MM.1S (cell line): ENCODE results near the gene LMX1B.
"Not testable (repeated sequence)": the region's sequence is repeated elsewhere in the genome, so short reads cannot be mapped to it uniquely, and the experiment has no call there.

Experiments used
- DNase-seq: peaks from one replicate; pipeline ENCODE4 v3.0.0-alpha.2; 2015
- H2AFZ ChIP-seq: fragments of 300-600 bp; sonication (generic); 2 replicates; pipeline ENCODE4 v1.6.0; 2016; ENCODE audit warnings: antibody characterized with exemption, low read length
- H3F3A ChIP-seq: fragments of 300-600 bp; sonication (generic); 2 replicates; pipeline ENCODE4 v1.6.1; 2016; ENCODE audit warnings: mild to moderate bottlenecking, antibody characterized with exemption, low read length, moderate library complexity, mixed read lengths; ENCODE audit not compliant: insufficient read depth
- H3K27ac ChIP-seq: fragments of 300-600 bp; sonication (generic); 2 replicates; pipeline ENCODE4 v1.5.1; 2016; ENCODE audit warnings: mild to moderate bottlenecking, low read length
- H3K27me3 ChIP-seq: fragments of 300-600 bp; sonication (generic); replicated peaks from 2 replicates; pipeline ENCODE4 v1.6.0; 2016; ENCODE audit warnings: low read length; ENCODE audit not compliant: insufficient read depth
- H3K36me3 ChIP-seq: fragments of 300-600 bp; sonication (generic); replicated peaks from 2 replicates; pipeline ENCODE4 v1.6.1; 2016; ENCODE audit warnings: mild to moderate bottlenecking, low read length, mixed read lengths; ENCODE audit not compliant: insufficient read depth
- H3K4me1 ChIP-seq: fragments of 300-600 bp; sonication (generic); 2 replicates; pipeline ENCODE4 v1.6.1; 2016; ENCODE audit warnings: low read length, mixed read lengths
- H3K4me2 ChIP-seq: fragments of 300-600 bp; sonication (generic); 2 replicates; pipeline ENCODE4 v1.6.0; 2016; ENCODE audit warnings: low read depth, low read length
- H3K4me3 ChIP-seq: fragments of 300-600 bp; sonication (generic); 2 replicates; pipeline ENCODE4 v1.5.1; 2016; ENCODE audit warnings: low read length, mixed read lengths
- H3K79me2 ChIP-seq: fragments of 300-600 bp; sonication (generic); 2 replicates; pipeline ENCODE4 v1.6.1; 2016; ENCODE audit warnings: mixed run types, low read length, mixed read lengths
- H3K9ac ChIP-seq: fragments of 300-600 bp; sonication (generic); 2 replicates; pipeline ENCODE4 v1.6.1; 2016; ENCODE audit warnings: low read length, mixed read lengths
- H3K9me2 ChIP-seq: fragments of 300-600 bp; sonication (generic); replicated peaks from 2 replicates; pipeline ENCODE4 v1.6.1; 2016; ENCODE audit warnings: mild to moderate bottlenecking, low read length, mixed read lengths; ENCODE audit not compliant: insufficient read depth
- H3K9me3 ChIP-seq: fragments of 300-600 bp; sonication (generic); replicated peaks from 2 replicates; pipeline ENCODE4 v1.6.1; 2016; ENCODE audit warnings: mild to moderate bottlenecking, low read length, mixed read lengths; ENCODE audit not compliant: insufficient read depth
- H4K20me1 ChIP-seq: fragments of 300-600 bp; sonication (generic); 2 replicates; pipeline ENCODE4 v1.6.1; 2016; ENCODE audit warnings: mild to moderate bottlenecking, low read length, moderate library complexity, mixed read lengths; ENCODE audit not compliant: insufficient read depth
- CTCF ChIP-seq: fragments of 300-600 bp; sonication (generic); IDR thresholded peaks from 2 replicates; pipeline ENCODE4 v1.5.1; 2016; ENCODE audit warnings: antibody characterized with exemption, low read length, mixed read lengths
- EZH2 ChIP-seq: fragments of 300-600 bp; sonication (generic); optimal IDR thresholded peaks from 2 replicates; pipeline ENCODE3; 2017; ENCODE audit warnings: low read depth, mild to moderate bottlenecking, antibody characterized with exemption, low read length, mixed read lengths
- EZH2phosphoT487 ChIP-seq: fragments of 300-600 bp; sonication (generic); IDR thresholded peaks from 2 replicates; pipeline ENCODE4 v1.6.1; 2018; ENCODE audit warnings: antibody characterized with exemption, low read length

LMX1B gene

DNA sequence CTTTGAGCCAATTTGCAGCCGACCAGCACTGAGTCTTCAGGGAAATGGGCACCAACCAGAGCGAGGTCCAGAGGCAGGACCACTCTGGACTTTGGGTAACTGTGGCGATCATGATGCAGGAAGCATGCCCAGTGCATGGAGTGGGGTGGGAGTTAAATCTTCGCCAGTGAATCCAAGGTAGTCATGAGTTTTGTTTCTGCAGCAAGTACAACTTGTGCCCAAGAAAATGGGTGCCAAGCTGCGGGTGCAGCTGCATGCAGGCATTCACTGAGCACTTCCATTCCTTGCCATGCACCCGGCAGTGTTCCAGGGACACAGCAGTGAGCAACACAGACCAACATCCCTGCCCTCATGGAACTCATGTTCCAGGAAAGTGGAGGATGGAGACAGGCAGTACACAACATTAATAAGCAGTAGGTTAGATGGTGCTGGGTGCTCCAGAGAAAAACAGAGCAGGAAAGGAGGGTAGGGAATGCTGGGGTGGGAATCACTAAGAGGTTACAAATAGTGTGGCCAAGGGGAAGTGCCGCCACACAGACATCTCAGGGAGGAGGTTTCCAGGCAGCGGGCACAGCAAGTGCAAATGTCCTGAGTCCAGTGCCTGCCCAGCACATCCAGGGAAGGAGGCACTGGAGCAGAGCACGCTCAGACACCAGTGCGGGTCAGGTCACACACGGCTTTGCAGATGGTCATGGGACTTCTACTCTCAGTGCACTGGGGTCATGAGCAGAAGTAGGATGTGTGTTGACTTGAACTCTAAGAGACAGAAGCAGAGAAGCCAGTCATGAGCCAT, 48.2 kb upstream of the LMX1B start:
- TF ChIP-seq CTCF = no peak
- TF ChIP-seq EZH2phosphoT487 = no peak
- no peak for TF ChIP-seq EZH2
- no peak overlapping the region for H3K9ac ChIP-seq
- H3K79me2 ChIP-seq = no peaks in the 10 kb centered on the region
- no peaks in the 10 kb centered on the region for H3F3A ChIP-seq
- DNase-seq = no peak
- no peaks in the 10 kb centered on the region for H3K36me3 ChIP-seq
- H4K20me1 ChIP-seq = no peaks in the 10 kb centered on the region
- peaks cover 63% of the 10 kb centered on the region for H3K27me3 ChIP-seq
- H3K9me3 ChIP-seq = no peaks in the 10 kb centered on the region
- H3K4me3 ChIP-seq = no peak overlapping the region
- H3K4me1 ChIP-seq = peaks cover 8% of the 10 kb centered on the region; the same call in 1 of the 2 replicates
- no peak overlapping the region for H2AFZ ChIP-seq
- no peak overlapping the region for H3K4me2 ChIP-seq
- no peak overlapping the region for H3K27ac ChIP-seq
- H3K9me2 ChIP-seq = no peaks in the 10 kb centered on the region

DNA sequence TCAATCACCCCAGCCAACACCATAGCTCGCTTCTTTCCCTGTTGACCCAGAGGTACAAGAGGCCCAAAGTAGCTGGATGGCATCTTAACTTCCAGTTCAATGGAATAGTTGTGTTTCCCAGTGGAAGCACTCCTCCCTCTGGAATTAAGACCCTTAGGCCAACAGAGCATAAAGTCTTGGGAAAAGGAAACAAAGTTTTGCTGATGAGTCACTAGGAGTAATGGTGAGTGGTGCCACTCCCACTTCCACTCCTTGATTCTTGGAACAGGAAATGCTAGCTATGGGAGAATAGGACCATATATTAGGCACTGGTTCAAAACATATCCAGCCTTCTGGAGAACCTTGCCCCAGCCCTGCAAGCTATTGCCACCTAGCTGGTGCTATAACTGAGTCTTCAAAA, 44.7 kb upstream of the LMX1B start:
- peaks cover 28% of the 10 kb centered on the region for H3K27me3 ChIP-seq
- no peak overlapping the region for H3K27ac ChIP-seq
- no peaks in the 10 kb centered on the region for H3K79me2 ChIP-seq
- DNase-seq = no peak
- no peak overlapping the region for H3K9ac ChIP-seq
- no peaks in the 10 kb centered on the region for H4K20me1 ChIP-seq
- no peaks in the 10 kb centered on the region for H3K9me2 ChIP-seq
- no peak overlapping the region for H3K4me3 ChIP-seq
- TF ChIP-seq CTCF (no peak), EZH2phosphoT487 (no peak), EZH2 (no peak)
- H3K4me2 ChIP-seq = no peak overlapping the region
- peaks cover 8% of the 10 kb centered on the region; the same call in 1 of the 2 replicates for H3K4me1 ChIP-seq
- H3K36me3 ChIP-seq = no peaks in the 10 kb centered on the region
- H3K9me3 ChIP-seq = no peaks in the 10 kb centered on the region
- no peak overlapping the region for H2AFZ ChIP-seq
- no peaks in the 10 kb centered on the region for H3F3A ChIP-seq

DNA sequence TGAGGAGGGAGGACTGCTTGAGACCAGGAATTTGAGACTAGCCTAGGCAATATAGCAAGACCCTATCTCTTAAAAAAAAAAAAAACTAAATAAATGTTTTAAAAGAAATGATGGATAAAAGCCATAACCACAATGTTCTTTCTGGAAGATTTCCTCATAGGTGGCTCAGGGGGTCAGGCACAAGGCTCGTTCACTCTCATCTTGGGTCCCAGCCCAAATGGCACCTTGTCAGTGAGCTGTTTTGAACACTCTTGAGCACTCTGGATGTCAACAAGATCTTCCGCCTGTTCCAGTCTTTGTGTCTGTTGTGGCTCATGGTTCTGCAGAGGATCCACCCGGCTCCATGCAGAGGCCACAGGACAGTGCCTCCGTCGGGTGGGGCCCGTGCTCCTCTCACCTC, 35.7 kb upstream of the LMX1B start:
- no peak for TF ChIP-seq EZH2phosphoT487
- H3K9me2 ChIP-seq = no peaks in the 10 kb centered on the region

DNA sequence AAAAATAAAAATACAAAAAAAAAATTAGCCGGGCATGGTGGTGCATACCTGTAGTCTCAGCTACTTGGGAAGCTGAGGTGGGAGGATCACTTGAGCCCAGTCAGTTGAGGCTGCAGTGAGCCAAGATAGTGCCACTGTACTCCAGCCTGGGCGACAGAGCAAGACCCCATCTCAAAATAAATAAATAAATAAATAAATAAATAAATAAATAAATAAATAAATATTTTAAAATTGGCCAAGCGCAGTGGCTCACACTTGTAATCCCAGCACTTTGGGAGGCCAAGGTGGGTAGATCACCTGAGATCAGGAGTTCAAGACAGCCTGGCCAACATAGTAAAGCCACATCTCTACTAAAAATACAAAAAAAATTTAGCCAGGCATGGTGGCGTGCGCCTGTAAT, 33.4 kb upstream of the LMX1B start:
- not testable (repeated sequence) for H3K27ac ChIP-seq, H3K4me1 ChIP-seq, DNase-seq, H3K9me3 ChIP-seq, H4K20me1 ChIP-seq, H3K9me2 ChIP-seq, H3K4me3 ChIP-seq, H2AFZ ChIP-seq, H3K9ac ChIP-seq, H3K79me2 ChIP-seq, H3K36me3 ChIP-seq, H3F3A ChIP-seq, H3K4me2 ChIP-seq
- H3K27me3 ChIP-seq = peaks cover 40% of the 10 kb centered on the region

More for the DNA sequence above, 35.7 kb upstream of the LMX1B start:
- Histone ChIP-seq H3K9me3 (no peaks in the 10 kb centered on the region), H3K4me3 (no peak overlapping the region), H3K4me2 (no peak overlapping the region), H3F3A (no peaks in the 10 kb centered on the region), H3K9ac (no peak overlapping the region), H2AFZ (no peak overlapping the region), H3K36me3 (no peaks in the 10 kb centered on the region), H3K27ac (no peak overlapping the region), H3K79me2 (no peaks in the 10 kb centered on the region), H3K4me1 (no peaks in the 10 kb centered on the region), H3K27me3 (peaks cover 21% of the 10 kb centered on the region), H4K20me1 (no peaks in the 10 kb centered on the region)
- DNase-seq = no peak
